ENCODE results near the gene NFYC.

Gene NFYC

DNA sequence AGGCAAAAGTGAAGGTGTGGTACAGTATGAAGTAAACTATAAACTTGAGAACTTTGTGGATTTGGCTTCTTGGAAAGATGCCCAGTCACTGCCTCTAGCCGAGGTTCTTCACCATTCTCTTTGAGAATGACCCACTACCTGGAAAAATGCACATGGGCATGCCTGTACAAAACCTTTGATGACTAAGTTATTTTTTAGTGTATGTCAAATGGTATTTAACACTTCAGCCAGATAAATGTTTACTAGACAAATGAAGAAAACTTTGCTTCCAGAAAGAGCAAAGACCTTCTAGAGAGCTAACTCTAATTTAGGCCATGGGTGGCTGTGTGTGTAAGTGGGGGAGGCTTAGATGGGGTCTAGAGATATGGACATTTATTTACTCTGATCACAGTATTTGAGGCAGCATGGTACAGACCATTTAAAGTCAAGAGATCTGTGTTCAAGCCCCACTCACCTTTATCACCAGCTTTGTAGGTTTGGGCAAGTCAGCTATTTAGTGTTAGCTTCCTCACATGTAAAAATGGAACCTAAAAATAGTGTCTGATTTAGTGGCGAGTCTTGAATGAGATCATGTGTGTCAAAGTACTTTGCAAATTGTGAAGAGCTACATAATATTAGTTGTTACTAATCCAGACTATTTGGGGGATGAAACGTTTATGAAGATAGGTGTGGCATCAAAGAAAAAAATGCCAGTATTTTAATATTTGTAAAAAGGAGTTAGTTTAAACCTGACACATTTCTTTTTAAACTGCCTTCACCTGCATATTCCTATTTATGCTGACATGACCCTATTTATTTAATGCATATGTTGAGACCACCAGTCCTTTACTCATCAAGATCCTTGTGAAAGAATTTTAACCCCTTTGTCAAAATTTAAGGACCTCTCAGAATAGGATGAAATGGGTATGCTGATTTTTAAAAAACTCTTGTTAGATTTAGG lies 20.2 kb downstream of the NFYC start:
- peaks cover 29% of the 10 kb centered on the region for H3K4me1 ChIP-seq (ENCODE audit: low read depth, poor library complexity, severe bottlenecking)
- H3K4me3 ChIP-seq (IDR thresholded peaks at IDR 0.05; ENCODE audit: insufficient read depth, low read depth, low read length), result no peak overlapping the region

DNA sequence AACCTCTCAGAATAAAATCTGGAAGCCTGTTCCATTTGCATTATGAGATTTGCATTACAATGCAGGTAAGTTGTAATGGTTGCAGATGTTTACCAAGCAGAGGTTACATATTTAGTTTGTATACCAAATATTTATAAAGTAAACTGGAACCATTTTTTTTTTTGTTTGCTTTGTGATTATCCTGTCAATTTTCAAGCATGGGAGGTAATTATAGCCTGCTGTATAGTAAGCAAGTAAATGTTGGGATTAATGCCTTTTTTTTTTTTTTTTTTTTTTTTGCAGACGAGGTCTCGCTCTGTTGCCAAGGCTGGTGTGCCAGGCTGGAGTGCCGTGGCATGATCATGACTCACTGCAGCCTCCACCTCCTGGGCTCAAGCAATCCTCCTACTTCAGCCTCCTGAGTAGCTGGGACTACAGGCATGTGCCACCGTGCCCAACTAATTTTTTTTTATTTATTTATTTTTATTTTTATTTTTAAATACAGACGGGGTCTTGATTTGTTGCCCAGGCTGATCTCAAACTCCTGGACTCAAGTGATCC lies 21.0 kb downstream of the NFYC start:
- H3K4me3 ChIP-seq (IDR thresholded peaks at IDR 0.05; ENCODE audit: insufficient read depth, low read depth, low read length), result no peak overlapping the region
- H3K4me2 ChIP-seq, result no peak overlapping the region; the same call in 1 of the 2 replicates
- TF ChIP-seq, protein P1, sequence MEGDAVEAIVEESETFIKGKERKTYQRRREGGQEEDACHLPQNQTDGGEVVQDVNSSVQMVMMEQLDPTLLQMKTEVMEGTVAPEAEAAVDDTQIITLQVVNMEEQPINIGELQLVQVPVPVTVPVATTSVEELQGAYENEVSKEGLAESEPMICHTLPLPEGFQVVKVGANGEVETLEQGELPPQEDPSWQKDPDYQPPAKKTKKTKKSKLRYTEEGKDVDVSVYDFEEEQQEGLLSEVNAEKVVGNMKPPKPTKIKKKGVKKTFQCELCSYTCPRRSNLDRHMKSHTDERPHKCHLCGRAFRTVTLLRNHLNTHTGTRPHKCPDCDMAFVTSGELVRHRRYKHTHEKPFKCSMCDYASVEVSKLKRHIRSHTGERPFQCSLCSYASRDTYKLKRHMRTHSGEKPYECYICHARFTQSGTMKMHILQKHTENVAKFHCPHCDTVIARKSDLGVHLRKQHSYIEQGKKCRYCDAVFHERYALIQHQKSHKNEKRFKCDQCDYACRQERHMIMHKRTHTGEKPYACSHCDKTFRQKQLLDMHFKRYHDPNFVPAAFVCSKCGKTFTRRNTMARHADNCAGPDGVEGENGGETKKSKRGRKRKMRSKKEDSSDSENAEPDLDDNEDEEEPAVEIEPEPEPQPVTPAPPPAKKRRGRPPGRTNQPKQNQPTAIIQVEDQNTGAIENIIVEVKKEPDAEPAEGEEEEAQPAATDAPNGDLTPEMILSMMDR (conservative IDR thresholded peaks at IDR 0.05; ENCODE audit: low read depth, low read length), result no peak
- no peaks in the 10 kb centered on the region for H4K20me1 ChIP-seq (ENCODE audit: insufficient read depth)
- no peak overlapping the region for H3K27ac ChIP-seq
- peaks cover 39% of the 10 kb centered on the region for H3K79me2 ChIP-seq (ENCODE audit: insufficient read depth, low read depth)
- peaks cover 29% of the 10 kb centered on the region for H3K4me1 ChIP-seq (ENCODE audit: low read depth, poor library complexity, severe bottlenecking)
- no peak overlapping the region for H2AFZ ChIP-seq (ENCODE audit: low read depth)
- no peaks in the 10 kb centered on the region for H3K27me3 ChIP-seq (ENCODE audit: insufficient read depth, low read depth)
- H3K9ac ChIP-seq, result no peak overlapping the region
- no peaks in the 10 kb centered on the region for H3K36me3 ChIP-seq (ENCODE audit: insufficient read depth)

More for the DNA sequence above, 20.2 kb downstream of the NFYC start:
- TF ChIP-seq, protein P1 (conservative IDR thresholded peaks at IDR 0.05; ENCODE audit: low read depth, low read length), result no peak
- Histone ChIP-seq H3K9ac (no peak overlapping the region), H3K27me3 (ENCODE audit: insufficient read depth, low read depth) (no peaks in the 10 kb centered on the region), H3K27ac (peak overlapping the region; percentile 3; the same call in 1 of the 2 replicates), H3K4me2 (peak overlapping the region; percentile 37; the same call in 1 of the 2 replicates), H3K79me2 (ENCODE audit: insufficient read depth, low read depth) (peaks cover 44% of the 10 kb centered on the region), H4K20me1 (ENCODE audit: insufficient read depth) (no peaks in the 10 kb centered on the region), H3K36me3 (ENCODE audit: insufficient read depth) (no peaks in the 10 kb centered on the region), H2AFZ (ENCODE audit: low read depth) (no peak overlapping the region)

DNA sequence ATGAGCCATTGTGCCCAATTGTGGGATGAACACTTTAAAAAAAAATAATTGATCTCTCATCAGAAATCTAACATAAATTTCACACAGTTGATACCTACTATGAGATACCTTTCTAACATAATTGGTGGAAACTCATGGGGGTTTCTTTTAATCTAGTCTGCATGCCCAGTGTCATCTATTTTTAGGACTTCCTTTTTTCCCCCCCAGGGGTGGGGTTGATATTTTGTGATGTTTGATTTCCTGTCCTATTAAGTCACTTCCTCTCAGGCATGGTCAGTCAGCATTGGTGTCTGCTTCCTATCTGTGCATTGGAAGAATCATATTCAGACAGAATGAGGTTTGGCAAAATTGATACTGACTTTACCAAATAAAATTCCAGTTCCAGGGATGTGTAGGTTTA lies 21.5 kb downstream of the NFYC start:
- Histone ChIP-seq H3K36me3 (ENCODE audit: insufficient read depth) (no peaks in the 10 kb centered on the region), H3K4me3 (IDR thresholded peaks at IDR 0.05; ENCODE audit: insufficient read depth, low read depth, low read length) (no peak overlapping the region), H3K27ac (no peak overlapping the region), H3K27me3 (ENCODE audit: insufficient read depth, low read depth) (no peaks in the 10 kb centered on the region), H3K4me2 (no peak overlapping the region), H3K79me2 (ENCODE audit: insufficient read depth, low read depth) (peaks cover 34% of the 10 kb centered on the region), H3K4me1 (ENCODE audit: low read depth, poor library complexity, severe bottlenecking) (peaks cover 29% of the 10 kb centered on the region), H3K9ac (no peak overlapping the region), H4K20me1 (ENCODE audit: insufficient read depth) (no peaks in the 10 kb centered on the region), H2AFZ (ENCODE audit: low read depth) (no peak overlapping the region)
- TF ChIP-seq, protein P1 (conservative IDR thresholded peaks at IDR 0.05; ENCODE audit: low read depth, low read length), result no peak

DNA sequence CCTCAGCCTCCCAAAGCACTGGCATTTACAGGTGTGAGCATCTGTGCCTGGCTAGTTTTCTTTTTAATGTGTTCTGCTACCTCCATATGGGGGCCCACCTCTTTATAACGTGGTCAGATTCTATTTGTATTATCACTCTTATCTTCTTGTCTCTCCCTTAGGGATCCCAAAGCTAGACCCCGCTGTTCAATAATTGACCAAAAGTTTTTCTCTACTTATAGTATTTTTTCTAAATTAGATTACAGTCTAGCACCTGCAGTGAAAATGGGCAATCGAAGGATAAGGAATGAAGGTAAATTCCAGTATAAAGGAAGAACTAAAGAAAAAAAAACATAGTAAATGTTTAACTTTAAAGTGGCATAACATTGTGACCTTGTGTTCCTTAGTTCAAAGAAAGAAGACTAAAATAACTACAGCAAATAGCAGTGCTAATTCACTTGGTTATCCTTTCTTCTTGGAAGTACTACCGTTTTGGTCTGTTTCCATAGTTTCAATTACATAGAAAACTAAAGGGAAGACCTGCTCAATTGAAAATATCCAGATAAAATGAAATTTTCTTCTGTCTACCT lies 24.1 kb downstream of the NFYC start:
- no peaks in the 10 kb centered on the region for H3K27me3 ChIP-seq (ENCODE audit: insufficient read depth, low read depth)
- H4K20me1 ChIP-seq (ENCODE audit: insufficient read depth), result no peaks in the 10 kb centered on the region; the same call in 1 of the 2 replicates
- H3K9ac ChIP-seq, result no peak overlapping the region
- H3K4me3 ChIP-seq (IDR thresholded peaks at IDR 0.05; ENCODE audit: insufficient read depth, low read depth, low read length), result no peak overlapping the region
- no peak overlapping the region for H3K27ac ChIP-seq
- H3K79me2 ChIP-seq (ENCODE audit: insufficient read depth, low read depth), result 0 out of 2 replicates have a peak, but pooled peaks cover 9% of the 10 kb centered on the region
- H2AFZ ChIP-seq (ENCODE audit: low read depth), result no peak overlapping the region
- H3K36me3 ChIP-seq (ENCODE audit: insufficient read depth), result no peaks in the 10 kb centered on the region
- TF ChIP-seq, protein P1 (conservative IDR thresholded peaks at IDR 0.05; ENCODE audit: low read depth, low read length), result no peak
- H3K4me1 ChIP-seq (ENCODE audit: low read depth, poor library complexity, severe bottlenecking), result peaks cover 21% of the 10 kb centered on the region
- H3K4me2 ChIP-seq, result no peak overlapping the region

Data from KMS-11 (cell line).